GM12878 (cell line): Measurements from ENCODE around the gene DNAI2. TPM values are rescaled to one million over a fixed set of nuclear protein-coding genes. Genes with fewer than 3 reads are reported as not detected.
A peak's percentile ranks its signal among the peaks of the same experiment; 100 is the strongest.

Experiments used
- ATAC-seq: fragments of 200-7000 bp; cut with Tn5 transposase; 3 replicates; pipeline ENCODE4 v1.9.1; 2020; ENCODE audit warnings: mild to moderate bottlenecking, moderate library complexity
- Bru-seq: library from RNA; stranded (reverse); fragments of 400-500 nt; gene quantifications from one replicate; lab custom pipeline; 2021; lab: Mats Ljungman, UMichigan
- BruChase-seq, 2 experiments: library from RNA; stranded (reverse); fragments of 400-500 nt; gene quantifications; one replicate each; lab custom pipeline; 2021; lab: Mats Ljungman, UMichigan
- BruUV-seq: library from RNA; stranded (reverse); fragments of 400-500 nt; replicated peaks from 2 replicates; lab custom pipeline; 2021; lab: Mats Ljungman, UMichigan
- CTCF ChIA-PET: fragments of 300-600 bp; sonication (Branson Sonifier 250); formaldehyde crosslinking; extraction: SDS; loops from one replicate; lab custom pipeline; 2021; ENCODE audit warnings: inconsistent platforms; lab: Yijun Ruan, JAX
- POLR2A ChIA-PET: fragments of 350-600 bp; formaldehyde crosslinking; extraction: SDS; loops from one replicate; lab custom pipeline; 2021; ENCODE audit warnings: inconsistent platforms; lab: Charles Lee
- RAD21 ChIA-PET: fragments of 300-600 bp; sonication (Branson Sonifier 250); formaldehyde crosslinking; loops from one replicate; lab custom pipeline; 2023; ENCODE audit warnings: antibody characterized with exemption; ENCODE audit not compliant: unreplicated experiment; lab: Charles Lee
- SMC1A ChIA-PET: fragments of 300-600 bp; sonication (Branson Sonifier 250); formaldehyde crosslinking; loops from one replicate; lab custom pipeline; 2023; ENCODE audit not compliant: unreplicated experiment, uncharacterized antibody; lab: Charles Lee
- DNase-seq: peaks from one replicate; pipeline ENCODE4 v3.0.0-alpha.2; 2011; ENCODE audit warnings: low read depth, low spot score
- FAIRE-seq: peaks from 3 replicates; lab custom pipeline; 2011; peaks lifted over from hg19 to GRCh38; lab: Jason Lieb, UNC
- H2AFZ ChIP-seq: 2 replicates; pipeline ENCODE4 v1.6.0; 2011; ENCODE audit warnings: low read depth, low read length, control low read depth; ENCODE audit not compliant: control insufficient read depth
- H3K27ac ChIP-seq: 2 replicates; pipeline ENCODE4 v1.5.1; 2011; ENCODE audit warnings: control low read depth; ENCODE audit not compliant: control insufficient read depth, insufficient read depth
- H3K27me3 ChIP-seq, 2 experiments: replicated peaks in 1 of 2; 2 replicates each; pipeline versions ENCODE4 v1.6.0 to v1.6.1; 2011; ENCODE audit warnings: low read length in 1 of 2; ENCODE audit not compliant: control insufficient read depth in 2 of 2, insufficient read depth in 2 of 2
- H3K36me3 ChIP-seq, 2 experiments: 2 replicates each; pipeline ENCODE4 v1.5.1; 2011; ENCODE audit warnings: low read length in 1 of 2; ENCODE audit not compliant: control insufficient read depth in 2 of 2, insufficient read depth in 2 of 2
- H3K4me1 ChIP-seq: 2 replicates; pipeline ENCODE4 v1.6.1; 2011; ENCODE audit warnings: mild to moderate bottlenecking, low read length, moderate library complexity, mixed read lengths; ENCODE audit not compliant: control insufficient read depth, insufficient read depth
- H3K4me2 ChIP-seq: 2 replicates; pipeline ENCODE4 v1.6.0; 2011; ENCODE audit warnings: control low read depth; ENCODE audit not compliant: control insufficient read depth, insufficient read depth
- H3K4me3 ChIP-seq: fragments of 200-600 bp; sonication (generic); 2 replicates; pipeline ENCODE4 v1.5.1; 2016
- H3K79me2 ChIP-seq: 2 replicates; pipeline ENCODE4 v1.6.0; 2011; ENCODE audit warnings: low read length; ENCODE audit not compliant: control insufficient read depth, insufficient read depth
- H3K9ac ChIP-seq: 2 replicates; pipeline ENCODE4 v1.8.0; 2011; ENCODE audit warnings: low read length, control low read depth, mixed read lengths; ENCODE audit not compliant: control insufficient read depth, insufficient read depth
- H3K9me3 ChIP-seq: replicated peaks from 3 replicates; pipeline ENCODE4 v1.5.1; 2011; ENCODE audit warnings: mild to moderate bottlenecking, low read length; ENCODE audit not compliant: control insufficient read depth, insufficient read depth
- H4K20me1 ChIP-seq: 2 replicates; pipeline ENCODE4 v1.6.0; 2011; ENCODE audit not compliant: control insufficient read depth, insufficient read depth
- BHLHE40 ChIP-seq, 2 experiments: fragments of 450-650 bp in 1 of 2; IDR thresholded peaks; 2 replicates each; pipeline ENCODE4 v1.6.1; 2011 to 2017; ENCODE audit warnings: low read depth in 2 of 2, borderline replicate concordance in 1 of 2, improper control_type of control experiment in 1 of 2, low read length in 1 of 2, mild to moderate bottlenecking in 1 of 2
- CREB1 ChIP-seq: IDR thresholded peaks from 2 replicates; pipeline ENCODE4 v1.6.1; 2012; ENCODE audit warnings: low read depth, mild to moderate bottlenecking, inconsistent platforms
- CREM ChIP-seq: IDR thresholded peaks from 2 replicates; pipeline ENCODE4 v1.6.1; 2014; ENCODE audit warnings: antibody characterized with exemption, low read depth
- ETV6 ChIP-seq, 2 experiments: fragments of 450-650 bp in 1 of 2; IDR thresholded peaks in 1 of 2; conservative IDR thresholded peaks in 1 of 2; 2 replicates each; pipeline ENCODE4 v1.6.1; 2014; ENCODE audit warnings: antibody characterized with exemption in 1 of 2, borderline replicate concordance in 1 of 2, low read depth in 1 of 2, mild to moderate bottlenecking in 1 of 2, moderate library complexity in 1 of 2
- KLF5 ChIP-seq: fragments of 450-650 bp; IDR thresholded peaks from 2 replicates; pipeline ENCODE4 v1.6.1; 2014; ENCODE audit warnings: mild to moderate bottlenecking; ENCODE audit not compliant: partially characterized antibody
- WGBS: methylation state at CpG from one replicate; pipeline ENCODE4 v1.1.6; 2016; ENCODE audit warnings: low lambda C conversion rate; ENCODE audit not compliant: insufficient replicate concordance, insufficient coverage; ENCODE audit errors: missing lambda C conversion rate; 5-methylcytosine and 5-hydroxymethylcytosine counted together
- in situ Hi-C: fragments of 300-500 bp; cut with MboI; formaldehyde crosslinking; loops from 9 replicates; pipeline ENCODE4 v1.14.3; 2018; ENCODE audit warnings: mixed read lengths
- intact Hi-C: fragments of 100-400 bp; cut with micrococcal nuclease; formaldehyde crosslinking; loops from one replicate; pipeline ENCODE4 v1.14.2; 2022; ENCODE audit not compliant: unreplicated experiment
- long read RNA-seq, 2 experiments: library from polyadenylated mRNA; unstranded; transcript quantifications; one replicate each; pipeline ENCODE4 v2.0.0, GENCODE V29; 2019 to 2020
- polyA minus RNA-seq, 3 experiments: library from RNA; depleted of rRNA, polyadenylated mRNA; stranded (reverse); fragments of >200 nt; gene quantifications; 2 replicates each; pipeline ENCODE4 v1.2.3, GENCODE V29; 2011
- polyA plus RNA-seq, 11 experiments: library from polyadenylated mRNA; depleted of rRNA in 4 of 11; unstranded in 6 of 11; stranded (reverse) in 5 of 11; fragments of >200 nt; fragmentation: Nextera tagmentation in 4 of 11; fragmentation: Illumina TruSeq in 1 of 11; extraction: Ambion mirVana in 4 of 11; extraction: Trizol in 1 of 11; gene quantifications; 1 replicate in 1 of 11; 2 replicates in 10 of 11; pipeline versions ENCODE4 v1.2.1 to v1.2.3, GENCODE V29; 2011 to 2016; ENCODE audit warnings: inconsistent platforms in 2 of 11, missing spikeins in 2 of 11, low read depth in 1 of 11
- total RNA-seq, 4 experiments: library from RNA; depleted of rRNA in 3 of 4; stranded (reverse); fragments of >200 nt in 3 of 4; fragmentation: Illumina TruSeq in 1 of 4; extraction: Trizol in 1 of 4; gene quantifications; 2 replicates each; pipeline versions ENCODE4 v1.2.1 to v1.2.3, GENCODE V29; 2013 to 2021
- TF ChIP-seq, protein P1 (sequence below): IDR thresholded peaks from 2 replicates; pipeline ENCODE4 v1.6.1; 2011; ENCODE audit warnings: borderline replicate concordance, low read depth, mild to moderate bottlenecking, moderate library complexity, mixed read lengths, low read length; ENCODE audit not compliant: insufficient read depth; ENCODE audit errors: extremely low read length

Gene DNAI2, protein sequence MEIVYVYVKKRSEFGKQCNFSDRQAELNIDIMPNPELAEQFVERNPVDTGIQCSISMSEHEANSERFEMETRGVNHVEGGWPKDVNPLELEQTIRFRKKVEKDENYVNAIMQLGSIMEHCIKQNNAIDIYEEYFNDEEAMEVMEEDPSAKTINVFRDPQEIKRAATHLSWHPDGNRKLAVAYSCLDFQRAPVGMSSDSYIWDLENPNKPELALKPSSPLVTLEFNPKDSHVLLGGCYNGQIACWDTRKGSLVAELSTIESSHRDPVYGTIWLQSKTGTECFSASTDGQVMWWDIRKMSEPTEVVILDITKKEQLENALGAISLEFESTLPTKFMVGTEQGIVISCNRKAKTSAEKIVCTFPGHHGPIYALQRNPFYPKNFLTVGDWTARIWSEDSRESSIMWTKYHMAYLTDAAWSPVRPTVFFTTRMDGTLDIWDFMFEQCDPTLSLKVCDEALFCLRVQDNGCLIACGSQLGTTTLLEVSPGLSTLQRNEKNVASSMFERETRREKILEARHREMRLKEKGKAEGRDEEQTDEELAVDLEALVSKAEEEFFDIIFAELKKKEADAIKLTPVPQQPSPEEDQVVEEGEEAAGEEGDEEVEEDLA
- total RNA-seq (2013; cell fraction: nucleolus; rRNA removed), result 3.2 and 3.4 TPM in 2 replicates
- total RNA-seq (2014; rRNA removed), result 0.06 TPM in 1 of 2 replicates, not detected in the other
- total RNA-seq (2014; rRNA removed; fragmentation: Illumina TruSeq; extraction: Trizol), result 0.13 and 0.14 TPM in 2 replicates
- total RNA-seq (2021), result 0.15 and 0.21 TPM in 2 replicates
- polyA plus RNA-seq (2011; ENCODE audit: low read depth), result 0.20 TPM
- 1.0 and 1.8 TPM in 2 replicates for polyA plus RNA-seq (2011; rRNA removed)
- 0.90 and 1.6 TPM in 2 replicates for polyA plus RNA-seq (2011; cell fraction: cytosol; rRNA removed)
- polyA plus RNA-seq (2011; cell fraction: nucleus; rRNA removed), result 6.5 and 10.4 TPM in 2 replicates
- 0.08 and 0.44 TPM in 2 replicates for polyA plus RNA-seq (2012)
- polyA plus RNA-seq (2014; fragmentation: Illumina TruSeq; extraction: Trizol), result 0.10 TPM in 1 of 2 replicates, not detected in the other
- under 1 TPM; 0.04 to 0.08 TPM for polyA plus RNA-seq (2014; fragmentation: Nextera tagmentation; extraction: Ambion mirVana)
- polyA plus RNA-seq (2014; rRNA removed), result 0.06 and 0.14 TPM in 2 replicates
- polyA plus RNA-seq (2016; fragmentation: Nextera tagmentation; extraction: Ambion mirVana), result under 1 TPM; 0.13 to 0.19 TPM
- 0.73 and 0.93 TPM in 2 replicates for polyA minus RNA-seq (2011; rRNA and poly(A)+ RNA removed)
- polyA minus RNA-seq (2011; cell fraction: cytosol; rRNA and poly(A)+ RNA removed), result 0.62 TPM in 1 of 2 replicates, not detected in the other
- 1.5 and 2.1 TPM in 2 replicates for polyA minus RNA-seq (2011; cell fraction: nucleus; rRNA and poly(A)+ RNA removed)
- percentile 43 among the genes with signal in this experiment for Bru-seq, nascent RNA
- BruChase-seq, experiment 1, labeled RNA remaining after a 6-hour chase, result percentile 50 among the genes with signal in this experiment
- percentile 43 among the genes with signal in this experiment for BruChase-seq, experiment 2, labeled RNA remaining after a 2-hour chase
- long read RNA-seq, experiment 1, result 0 reads
- long read RNA-seq, experiment 2, partial matches to known transcripts, result 0 of 5 reads
- long read RNA-seq, experiment 2, other reads (novel, unspliced or antisense), result 5 of 5 reads

DNA sequence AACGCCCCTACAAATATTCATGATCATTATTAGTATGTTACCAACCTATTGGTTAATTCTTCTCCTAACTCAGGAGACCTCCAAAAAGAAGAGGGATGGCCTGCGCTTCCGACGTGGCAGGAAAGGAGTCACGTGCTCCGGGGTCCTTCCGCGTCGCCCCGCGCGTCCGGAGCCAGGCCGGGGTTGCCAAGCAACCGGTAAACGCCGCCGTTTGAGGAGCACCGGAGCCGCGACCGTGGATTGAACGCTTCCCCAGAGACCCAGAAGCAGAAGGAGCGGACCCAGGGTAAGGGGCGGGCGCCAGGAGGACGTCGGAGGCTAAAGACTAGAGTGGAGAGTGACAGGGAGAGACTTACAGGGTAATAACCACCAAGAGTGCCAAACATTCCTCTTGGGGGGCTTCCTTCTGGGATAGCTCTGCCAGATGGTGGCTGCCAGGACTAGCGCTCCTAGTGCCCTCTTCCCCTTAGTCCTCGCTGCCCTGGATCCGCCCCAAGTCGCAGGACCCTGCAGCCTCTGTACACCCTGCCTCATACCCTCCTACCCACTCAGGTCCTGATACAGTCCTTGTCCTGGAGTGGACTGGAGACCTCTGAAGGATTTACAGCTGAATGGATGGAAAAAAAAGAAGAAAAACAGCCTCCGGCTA, at the start of gene DNAI2:
DNAI2 (plus strand) TSS at position 175 of the 649 bp plus-strand sequence. CDS start 7,584 bp downstream, outside the sequence.
- H3K27ac ChIP-seq, result no peak within 1 kb of the TSS; the same call in 1 of the 2 replicates
- no peak; the same call in 1 of the 3 replicates for ATAC-seq
- no peaks in the 10 kb centered on the region for H3K9me3 ChIP-seq
- peak within 1 kb of the TSS; percentile 68 for H3K4me2 ChIP-seq
- no peaks in the 10 kb centered on the region for H3K79me2 ChIP-seq
- RAD21 ChIA-PET, result interaction anchor here (1.3 to 1.5 kb wide), 2 partner anchors 9 to 10 kb away, joined by 5 to 6 read pairs; no protein-coding TSS in a partner anchor
- in situ Hi-C loops, result loop anchor here (10.0 kb wide), 1 partner anchor 59 kb away; the partner anchor contains the start of gene TTYH2
- WGBS, result 30% methylated on average over 32 of the region's 33 CpGs
- TF ChIP-seq KLF5 (no peak), BHLHE40 (IDR thresholded peaks at IDR 0.05; ENCODE audit: borderline replicate concordance in 1 of 2, low read depth in 2 of 2, low read length in 1 of 2) (0 out of 4 replicates have a peak, but pooled peaks have one; percentile 18 to 20), ETV6 (conservative IDR thresholded peaks at IDR 0.05 in 1 of 2, IDR thresholded peaks at IDR 0.05 in 1 of 2; ENCODE audit: borderline replicate concordance in 1 of 2, low read depth in 1 of 2) (no peak), CREM (no peak), CREB1 (no peak)
- TF ChIP-seq, protein P1, sequence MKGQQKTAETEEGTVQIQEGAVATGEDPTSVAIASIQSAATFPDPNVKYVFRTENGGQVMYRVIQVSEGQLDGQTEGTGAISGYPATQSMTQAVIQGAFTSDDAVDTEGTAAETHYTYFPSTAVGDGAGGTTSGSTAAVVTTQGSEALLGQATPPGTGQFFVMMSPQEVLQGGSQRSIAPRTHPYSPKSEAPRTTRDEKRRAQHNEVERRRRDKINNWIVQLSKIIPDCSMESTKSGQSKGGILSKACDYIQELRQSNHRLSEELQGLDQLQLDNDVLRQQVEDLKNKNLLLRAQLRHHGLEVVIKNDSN, result peak; percentile 66
- intact Hi-C loops, result no loop called here
- peak within 1 kb of the TSS; percentile 37 for H2AFZ ChIP-seq
- H3K36me3 ChIP-seq, result no peaks in the 10 kb centered on the region
- peaks cover 21% of the 10 kb centered on the region for H3K4me1 ChIP-seq
- FAIRE-seq, result no peak
- BruUV-seq, result no TSS peak
- DNase-seq, result no peak
- CTCF ChIA-PET, result interaction anchor here (1.3 to 3.0 kb wide), 4 partner anchors 11 to 71 kb away, joined by 4 to 26 read pairs (median 12); partner anchors contain the start of gene RPL38
- H3K4me3 ChIP-seq, result no peak within 1 kb of the TSS
- no peak within 1 kb of the TSS for H3K9ac ChIP-seq
- POLR2A ChIA-PET, result interaction anchor here (1.0 to 1.6 kb wide), 2 partner anchors 9 to 14 kb away, joined by 5 read pairs; no protein-coding TSS in a partner anchor
- no peaks in the 10 kb centered on the region for H3K27me3 ChIP-seq
- SMC1A ChIA-PET, result interaction anchor here (0.9 to 2.2 kb wide), 4 partner anchors 9 to 61 kb away, joined by 3 to 12 read pairs (median 4); no protein-coding TSS in a partner anchor
- H4K20me1 ChIP-seq, result no peaks in the 10 kb centered on the region
